CD4-positive, CD25-positive, alpha-beta regulatory T cell (primary cell): ENCODE data around the gene SLC25A33. TPM values are rescaled to one million over a fixed set of nuclear protein-coding genes. Genes with fewer than 3 reads are reported as not detected.

Experiments used
- ATAC-seq, 2 donors: fragments of 150-1000 bp; cut with Tn5 transposase; one replicate each; pipeline ENCODE4 v1.10.0; 2021; ENCODE audit warnings: low read depth in 2 of 2, moderate number of reproducible peaks in 2 of 2, moderate library complexity in 1 of 2
- DNase-seq, 3 donors: peaks; one replicate each; pipeline versions ENCODE4 v3.0.0 to v3.0.0-alpha.2; 2012 to 2022; ENCODE audit warnings: mixed read lengths in 1 of 3
- H3K27ac ChIP-seq: one replicate; pipeline ENCODE4 v1.7.0; 2013; ENCODE audit warnings: mild to moderate bottlenecking, low read length; ENCODE audit not compliant: insufficient read depth, poor library complexity, severe bottlenecking
- H3K27me3 ChIP-seq: one replicate; pipeline ENCODE4 v1.7.0; 2013; ENCODE audit warnings: low read length; ENCODE audit not compliant: control insufficient read depth, insufficient read depth
- H3K36me3 ChIP-seq: one replicate; pipeline ENCODE4 v1.7.0; 2013; ENCODE audit warnings: mild to moderate bottlenecking, low read length, moderate library complexity; ENCODE audit not compliant: control insufficient read depth, insufficient read depth
- H3K4me1 ChIP-seq: 2 replicates; pipeline ENCODE4 v1.7.0; 2013; ENCODE audit warnings: mild to moderate bottlenecking, low read length; ENCODE audit not compliant: insufficient read depth, control insufficient read depth, poor library complexity, severe bottlenecking
- H3K4me3 ChIP-seq: one replicate; pipeline ENCODE4 v1.7.0; 2013; ENCODE audit warnings: low read depth, mild to moderate bottlenecking, low read length, moderate library complexity
- H3K9me3 ChIP-seq, 2 experiments: 1 replicate in 1 of 2; 2 replicates in 1 of 2; pipeline ENCODE4 v1.7.0; 2013; ENCODE audit warnings: low read length in 2 of 2, mild to moderate bottlenecking in 1 of 2, moderate library complexity in 1 of 2; ENCODE audit not compliant: control insufficient read depth in 2 of 2
- H3K27ac Mint-ChIP-seq, 3 donors: one replicate each; pipeline ENCODE4 v1.8.0; 2020 to 2022; ENCODE audit warnings: mild to moderate bottlenecking in 3 of 3, mixed read lengths in 3 of 3, moderate library complexity in 2 of 3
- H3K27me3 Mint-ChIP-seq: one replicate; pipeline ENCODE4 v1.8.0; 2022; ENCODE audit warnings: mild to moderate bottlenecking, mixed read lengths
- H3K36me3 Mint-ChIP-seq: one replicate; pipeline ENCODE4 v1.8.0; 2020; ENCODE audit warnings: mixed read lengths
- H3K4me1 Mint-ChIP-seq, 4 donors: one replicate each; pipeline ENCODE4 v1.8.0; 2020 to 2022; ENCODE audit warnings: mixed read lengths in 4 of 4, mild to moderate bottlenecking in 1 of 4
- H3K4me3 Mint-ChIP-seq, 4 donors: one replicate each; pipeline ENCODE4 v1.8.0; 2020 to 2022; ENCODE audit warnings: mild to moderate bottlenecking in 4 of 4, mixed read lengths in 4 of 4, moderate library complexity in 3 of 4
- H3K9me3 Mint-ChIP-seq, 7 donors: one replicate each; pipeline ENCODE4 v1.8.0; 2020 to 2022; ENCODE audit warnings: mixed read lengths in 7 of 7, mild to moderate bottlenecking in 3 of 7, moderate library complexity in 2 of 7
- polyA plus RNA-seq, 4 donors: library from polyadenylated mRNA; unstranded; fragments of 300-500 nt; fragmentation: Illumina TruSeq; gene quantifications; one replicate each; pipeline ENCODE4 v1.2.3, GENCODE V29; 2021
- total RNA-seq: library from RNA; stranded (reverse); gene quantifications from one replicate; pipeline ENCODE4 v1.2.3, GENCODE V29; 2022

SLC25A33 gene
- total and polyA plus RNA-seq, 5 donors from 2014 or later = 2.7 to 4.5 (median 3.7) TPM

GRCh38 chr1:9590201-9590600, 50.9 kb downstream of the SLC25A33 start:
- ATAC-seq = no peak
- Mint-ChIP-seq H3K36me3 (no peaks in the 10 kb centered on the region), H3K9me3 (no peaks in the 10 kb centered on the region), H3K27ac (peak overlapping the region in 2 of 3 donors; percentile 78 to 90), H3K4me3 (peak overlapping the region; percentile 87 to 97 (median 90)), H3K27me3 (no peaks in the 10 kb centered on the region), H3K4me1 (peaks cover 0 to 45% (median 22%) of the 10 kb centered on the region in 4 donors)
- no peak overlapping the region for H3K4me3 ChIP-seq
- no peaks in the 10 kb centered on the region for H3K27me3 ChIP-seq
- H3K36me3 ChIP-seq = no peaks in the 10 kb centered on the region
- DNase-seq = no peak
- H3K27ac ChIP-seq = no peak overlapping the region
- peaks cover 26% of the 10 kb centered on the region for H3K4me1 ChIP-seq
- no peaks in the 10 kb centered on the region for H3K9me3 ChIP-seq

DNA sequence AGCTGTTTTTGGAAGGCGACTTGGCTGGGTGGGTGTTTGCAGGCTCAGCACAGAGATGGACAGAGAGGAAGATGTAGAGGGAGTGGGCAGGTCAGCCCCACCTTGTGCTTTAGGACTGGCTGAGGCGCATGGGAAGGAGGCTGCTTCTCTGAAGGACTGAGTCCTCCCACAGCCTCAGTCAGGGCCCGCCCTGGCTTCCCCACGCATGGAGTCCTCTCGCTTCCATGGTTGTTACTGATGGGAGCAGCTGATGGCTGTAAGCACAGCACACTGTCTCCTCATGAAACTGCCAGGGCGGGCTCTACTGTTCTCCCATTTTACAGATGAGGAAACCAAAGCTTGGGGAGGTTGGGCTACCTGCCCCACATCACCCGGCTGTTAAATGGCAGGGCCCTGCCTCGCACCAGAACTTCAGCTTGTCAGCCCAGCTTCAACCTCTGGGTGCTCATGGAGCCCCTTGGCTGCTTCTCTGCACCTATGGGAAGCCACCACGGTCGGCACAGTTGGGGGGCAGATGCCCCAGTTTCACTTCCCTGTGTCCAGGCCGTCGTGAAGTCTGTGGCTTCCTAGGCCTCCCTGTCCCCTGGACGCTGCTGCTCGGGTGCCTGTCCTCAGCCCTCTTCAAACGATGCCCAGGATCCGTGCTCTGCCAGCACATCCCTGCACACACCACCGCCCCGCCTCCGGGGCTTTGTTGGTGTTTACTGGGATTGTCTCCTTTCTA, 51.8 kb downstream of the SLC25A33 start:
- H3K27me3 Mint-ChIP-seq = no peaks in the 10 kb centered on the region
- DNase-seq (no peak), ATAC-seq (no peak)
- H3K4me1 Mint-ChIP-seq = peaks cover 0 to 45% (median 22%) of the 10 kb centered on the region in 4 donors
- H3K27ac Mint-ChIP-seq = peak overlapping the region in 1 of 3 donors; percentile 1
- Histone ChIP-seq H3K36me3 (no peaks in the 10 kb centered on the region), H3K4me1 (peaks cover 26% of the 10 kb centered on the region), H3K4me3 (no peak overlapping the region), H3K27ac (no peak overlapping the region), H3K27me3 (no peaks in the 10 kb centered on the region), H3K9me3 (no peaks in the 10 kb centered on the region)
- H3K4me3 Mint-ChIP-seq = peak overlapping the region; percentile 48 to 97 (median 74)
- no peaks in the 10 kb centered on the region for H3K9me3 Mint-ChIP-seq
- no peaks in the 10 kb centered on the region for H3K36me3 Mint-ChIP-seq

DNA sequence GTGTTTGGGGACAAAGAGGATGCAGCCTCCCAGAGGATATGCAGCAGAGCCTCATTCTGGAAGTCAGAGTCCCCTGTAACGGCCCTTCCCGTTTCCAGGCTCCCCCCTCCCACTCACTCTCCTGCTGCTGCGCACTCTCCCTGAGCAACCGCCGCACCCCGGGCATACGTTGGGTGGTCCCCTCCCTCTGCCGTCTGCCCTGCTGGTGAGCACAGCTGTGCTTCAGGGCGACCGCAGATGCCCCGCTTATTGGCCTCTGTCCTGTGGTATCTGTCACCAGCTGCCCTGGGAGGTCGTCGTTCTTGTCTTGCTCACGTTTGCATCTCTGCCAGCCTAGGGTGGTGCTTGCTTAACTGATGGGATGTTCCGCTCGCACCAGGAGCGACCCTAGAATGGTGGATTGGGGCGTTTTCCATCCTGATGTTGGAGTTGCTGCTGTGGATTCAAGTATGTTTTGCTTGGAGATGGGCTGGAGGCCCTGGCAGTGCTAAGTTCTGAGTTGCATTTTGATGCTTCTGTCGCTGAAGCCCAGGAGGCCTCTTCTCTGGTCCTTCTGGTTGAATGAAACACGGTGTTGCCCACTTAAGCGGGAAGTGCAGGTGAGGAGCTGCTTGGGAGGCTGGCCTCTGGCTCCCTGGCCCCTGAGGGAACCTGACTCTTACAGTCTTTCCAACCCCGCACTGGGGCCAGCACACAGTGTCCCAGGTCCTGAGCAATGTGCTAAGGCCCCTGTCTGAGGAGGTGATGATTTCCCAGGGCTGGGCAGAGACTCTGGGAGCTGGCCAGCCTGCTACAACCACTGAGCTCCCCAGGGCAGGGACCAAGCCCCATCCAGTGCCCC, 52.6 kb downstream of the SLC25A33 start:
- DNase-seq = no peak
- H3K4me3 Mint-ChIP-seq = peak overlapping the region in 2 of 4 donors; percentile 59 to 97

GRCh38 chr1:9592510-9593075, 53.3 kb downstream of the SLC25A33 start:
- Histone ChIP-seq H3K4me3 (no peak overlapping the region), H3K4me1 (peaks cover 26% of the 10 kb centered on the region), H3K9me3 (no peaks in the 10 kb centered on the region), H3K27ac (no peak overlapping the region), H3K27me3 (no peaks in the 10 kb centered on the region), H3K36me3 (peaks cover 3% of the 10 kb centered on the region)
- Mint-ChIP-seq H3K36me3 (no peaks in the 10 kb centered on the region), H3K9me3 (no peaks in the 10 kb centered on the region), H3K27ac (no peak overlapping the region), H3K27me3 (no peaks in the 10 kb centered on the region), H3K4me1 (peaks cover 0 to 45% (median 22%) of the 10 kb centered on the region in 4 donors), H3K4me3 (peak overlapping the region in 1 of 4 donors; percentile 35)
- DNase-seq (no peak), ATAC-seq (no peak)

More for the DNA sequence above, 52.6 kb downstream of the SLC25A33 start:
- Histone ChIP-seq H3K4me3 (no peak overlapping the region), H3K27me3 (no peaks in the 10 kb centered on the region), H3K27ac (no peak overlapping the region), H3K36me3 (no peaks in the 10 kb centered on the region), H3K4me1 (peaks cover 26% of the 10 kb centered on the region), H3K9me3 (no peaks in the 10 kb centered on the region)
- Mint-ChIP-seq H3K36me3 (no peaks in the 10 kb centered on the region), H3K4me1 (peaks cover 0 to 45% (median 22%) of the 10 kb centered on the region in 4 donors), H3K9me3 (no peaks in the 10 kb centered on the region), H3K27me3 (no peaks in the 10 kb centered on the region), H3K27ac (peak overlapping the region in 1 of 3 donors; percentile 55)
- no peak for ATAC-seq

DNA sequence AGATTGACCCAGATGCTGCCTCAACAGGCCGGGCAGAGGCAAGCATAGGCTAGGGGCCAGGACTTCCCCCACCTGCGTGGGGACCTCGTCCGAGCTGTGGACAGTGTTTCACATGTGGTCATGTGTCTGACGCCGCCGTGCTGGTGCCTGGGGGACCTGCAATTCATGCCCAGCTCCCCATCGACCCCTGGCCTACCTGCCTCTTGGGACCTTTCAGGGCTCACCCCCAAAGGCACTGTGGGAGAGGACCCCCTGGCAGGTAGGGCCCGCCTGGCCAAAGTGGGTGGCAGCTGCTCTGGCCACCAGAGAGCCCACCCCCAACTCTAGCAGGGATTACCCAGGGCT, 53.9 kb downstream of the SLC25A33 start:
- Mint-ChIP-seq H3K27ac (peak overlapping the region in 1 of 3 donors; percentile 76), H3K9me3 (no peaks in the 10 kb centered on the region), H3K4me3 (peak overlapping the region in 2 of 4 donors; percentile 35 to 52), H3K36me3 (no peaks in the 10 kb centered on the region), H3K4me1 (peaks cover 0 to 44% (median 22%) of the 10 kb centered on the region in 4 donors), H3K27me3 (no peaks in the 10 kb centered on the region)
- no peak overlapping the region for H3K4me3 ChIP-seq
- H3K27ac ChIP-seq = no peak overlapping the region
- H3K36me3 ChIP-seq = peaks cover 3% of the 10 kb centered on the region
- DNase-seq (no peak), ATAC-seq (no peak)
- no peaks in the 10 kb centered on the region for H3K9me3 ChIP-seq
- no peaks in the 10 kb centered on the region for H3K27me3 ChIP-seq
- H3K4me1 ChIP-seq = peaks cover 26% of the 10 kb centered on the region

DNA sequence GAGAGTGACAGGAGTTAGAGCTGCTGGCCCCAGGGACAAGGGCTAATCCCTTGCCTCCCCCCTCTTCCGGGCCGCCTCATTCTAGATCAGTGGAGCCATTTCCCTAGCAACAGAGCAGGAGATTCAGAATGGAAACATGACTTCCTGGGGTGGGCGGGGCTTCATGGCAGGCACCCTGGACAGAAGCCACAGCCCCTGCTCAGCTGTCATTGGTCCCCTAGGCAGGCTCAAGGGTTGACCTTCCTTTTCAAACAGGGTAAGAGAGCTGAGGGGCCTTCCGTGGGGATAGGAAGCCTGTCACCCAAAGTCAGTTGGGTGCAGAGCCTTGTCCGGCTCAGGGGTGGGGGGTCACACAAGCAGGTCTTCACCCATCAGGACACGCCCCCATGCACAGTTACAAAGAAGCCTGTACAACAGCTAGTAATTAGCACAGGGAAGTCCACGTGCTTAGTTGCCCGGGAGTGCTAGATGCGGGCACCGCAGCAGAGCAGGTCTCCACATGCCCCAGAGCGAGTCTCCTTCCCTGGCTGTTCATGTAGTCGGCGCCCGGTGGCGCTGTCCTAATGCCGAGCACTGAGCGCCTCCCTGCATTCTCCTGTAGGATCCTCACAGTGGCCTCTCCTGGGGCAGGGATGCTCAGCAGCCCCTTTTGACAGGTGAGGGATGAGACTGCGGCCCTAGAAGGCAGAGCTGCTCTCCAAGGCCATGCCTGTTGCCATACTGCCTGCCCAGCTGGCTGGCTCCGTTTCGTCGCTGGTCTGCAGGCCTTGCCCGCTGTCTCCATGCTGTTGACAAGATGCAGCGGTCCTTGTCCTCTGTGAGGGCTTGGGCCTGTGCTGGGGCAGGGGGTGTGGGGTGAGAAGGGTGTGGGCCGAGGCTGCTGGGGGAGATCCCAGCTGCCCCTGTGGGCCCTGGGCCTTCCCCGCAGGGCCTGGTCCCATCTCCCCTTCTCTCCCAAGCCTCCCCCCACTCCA, 54.5 kb downstream of the SLC25A33 start:
- Histone ChIP-seq H3K36me3 (peaks cover 5% of the 10 kb centered on the region), H3K27me3 (no peaks in the 10 kb centered on the region), H3K4me1 (peaks cover 26% of the 10 kb centered on the region), H3K9me3 (no peaks in the 10 kb centered on the region), H3K4me3 (no peak overlapping the region), H3K27ac (no peak overlapping the region)
- peak overlapping the region in 2 of 4 donors; percentile 8 to 52 for H3K4me3 Mint-ChIP-seq
- peak overlapping the region in 1 of 3 donors; percentile 76 for H3K27ac Mint-ChIP-seq
- H3K4me1 Mint-ChIP-seq = peaks cover 0 to 42% (median 21%) of the 10 kb centered on the region in 4 donors
- H3K27me3 Mint-ChIP-seq = no peaks in the 10 kb centered on the region
- DNase-seq (peak in 1 of 3 donors; percentile 63), ATAC-seq (no peak)
- H3K9me3 Mint-ChIP-seq = no peaks in the 10 kb centered on the region
- H3K36me3 Mint-ChIP-seq = no peaks in the 10 kb centered on the region
